ENCODE results near the gene TICRR. TPM values are rescaled to one million over a fixed set of nuclear protein-coding genes. Genes with fewer than 3 reads are reported as not detected.

TICRR gene
- total and polyA plus RNA-seq, 4 donors, result under 0.01 to 7.3 (median 0.15) TPM

DNA sequence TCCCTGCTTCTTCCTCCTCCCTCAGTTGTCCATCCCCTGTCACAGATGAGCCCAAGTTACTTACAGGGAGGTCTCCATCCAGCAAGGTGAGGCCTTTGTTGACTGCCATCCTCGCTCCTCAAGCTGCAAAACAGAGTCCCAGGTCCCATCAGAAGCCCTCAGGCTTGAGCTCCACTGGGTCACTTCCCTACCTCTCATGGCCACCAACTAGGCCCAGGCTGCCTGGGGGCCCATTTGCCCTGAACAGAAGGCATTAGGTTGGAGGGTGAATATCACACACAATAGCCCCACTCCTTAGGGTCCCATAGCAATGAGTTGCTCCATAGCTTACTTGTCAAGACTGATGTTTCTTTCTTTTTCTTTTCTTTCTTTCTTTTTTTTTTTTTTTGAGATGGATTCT lies 102.1 kb downstream of the TICRR start:
- Histone ChIP-seq H3K36me3 (ENCODE audit: control insufficient read depth in 4 of 4, insufficient read depth in 3 of 4, low read depth in 1 of 4, low read length in 3 of 4) (no peaks in the 10 kb centered on the region), H3K27ac (ENCODE audit: low read depth in 1 of 2, low read length in 2 of 2) (no peak overlapping the region), H3K4me1 (ENCODE audit: control insufficient read depth in 4 of 4, insufficient read depth in 4 of 4, low read length in 3 of 4) (peaks cover 4 to 56% (median 46%) of the 10 kb centered on the region in 4 donors), H3K4me3 (ENCODE audit: low read depth in 1 of 3, low read length in 3 of 3) (no peak overlapping the region), H3K27me3 (ENCODE audit: control insufficient read depth in 4 of 4, insufficient read depth in 4 of 4, low read length in 3 of 4) (no peaks in the 10 kb centered on the region), H3K9me3 (ENCODE audit: control insufficient read depth in 4 of 4, low read length in 3 of 4) (no peaks in the 10 kb centered on the region), H3K9ac (ENCODE audit: low read depth in 1 of 2, low read length in 2 of 2) (no peak overlapping the region)
- no peak for DNase-seq (ENCODE audit: low spot score)
- WGBS, result 98% methylated on average over 1 of the region's 1 CpG
- TF ChIP-seq, protein P1, sequence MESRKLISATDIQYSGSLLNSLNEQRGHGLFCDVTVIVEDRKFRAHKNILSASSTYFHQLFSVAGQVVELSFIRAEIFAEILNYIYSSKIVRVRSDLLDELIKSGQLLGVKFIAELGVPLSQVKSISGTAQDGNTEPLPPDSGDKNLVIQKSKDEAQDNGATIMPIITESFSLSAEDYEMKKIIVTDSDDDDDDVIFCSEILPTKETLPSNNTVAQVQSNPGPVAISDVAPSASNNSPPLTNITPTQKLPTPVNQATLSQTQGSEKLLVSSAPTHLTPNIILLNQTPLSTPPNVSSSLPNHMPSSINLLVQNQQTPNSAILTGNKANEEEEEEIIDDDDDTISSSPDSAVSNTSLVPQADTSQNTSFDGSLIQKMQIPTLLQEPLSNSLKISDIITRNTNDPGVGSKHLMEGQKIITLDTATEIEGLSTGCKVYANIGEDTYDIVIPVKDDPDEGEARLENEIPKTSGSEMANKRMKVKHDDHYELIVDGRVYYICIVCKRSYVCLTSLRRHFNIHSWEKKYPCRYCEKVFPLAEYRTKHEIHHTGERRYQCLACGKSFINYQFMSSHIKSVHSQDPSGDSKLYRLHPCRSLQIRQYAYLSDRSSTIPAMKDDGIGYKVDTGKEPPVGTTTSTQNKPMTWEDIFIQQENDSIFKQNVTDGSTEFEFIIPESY (IDR thresholded peaks at IDR 0.05), result no peak
- no peak for TF ChIP-seq TAF1 (conservative IDR thresholded peaks at IDR 0.05)
- TF ChIP-seq FOXA1 (IDR thresholded peaks at IDR 0.05), result no peak
- no peak for TF ChIP-seq GABPA (IDR thresholded peaks at IDR 0.05 in 1 of 2, conservative IDR thresholded peaks at IDR 0.05 in 1 of 2)
- TF ChIP-seq YY1 (IDR thresholded peaks at IDR 0.05), result no peak
- no peak for TF ChIP-seq NR2F2 (IDR thresholded peaks at IDR 0.05)
- no peak for TF ChIP-seq EGR1 (IDR thresholded peaks at IDR 0.05; ENCODE audit: low read depth in 2 of 2)
- no peak for TF ChIP-seq FOXA2 (IDR thresholded peaks at IDR 0.05)
- TF ChIP-seq, protein P2, sequence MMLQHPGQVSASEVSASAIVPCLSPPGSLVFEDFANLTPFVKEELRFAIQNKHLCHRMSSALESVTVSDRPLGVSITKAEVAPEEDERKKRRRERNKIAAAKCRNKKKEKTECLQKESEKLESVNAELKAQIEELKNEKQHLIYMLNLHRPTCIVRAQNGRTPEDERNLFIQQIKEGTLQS (IDR thresholded peaks at IDR 0.05), result no peak
- TF ChIP-seq, protein P3, sequence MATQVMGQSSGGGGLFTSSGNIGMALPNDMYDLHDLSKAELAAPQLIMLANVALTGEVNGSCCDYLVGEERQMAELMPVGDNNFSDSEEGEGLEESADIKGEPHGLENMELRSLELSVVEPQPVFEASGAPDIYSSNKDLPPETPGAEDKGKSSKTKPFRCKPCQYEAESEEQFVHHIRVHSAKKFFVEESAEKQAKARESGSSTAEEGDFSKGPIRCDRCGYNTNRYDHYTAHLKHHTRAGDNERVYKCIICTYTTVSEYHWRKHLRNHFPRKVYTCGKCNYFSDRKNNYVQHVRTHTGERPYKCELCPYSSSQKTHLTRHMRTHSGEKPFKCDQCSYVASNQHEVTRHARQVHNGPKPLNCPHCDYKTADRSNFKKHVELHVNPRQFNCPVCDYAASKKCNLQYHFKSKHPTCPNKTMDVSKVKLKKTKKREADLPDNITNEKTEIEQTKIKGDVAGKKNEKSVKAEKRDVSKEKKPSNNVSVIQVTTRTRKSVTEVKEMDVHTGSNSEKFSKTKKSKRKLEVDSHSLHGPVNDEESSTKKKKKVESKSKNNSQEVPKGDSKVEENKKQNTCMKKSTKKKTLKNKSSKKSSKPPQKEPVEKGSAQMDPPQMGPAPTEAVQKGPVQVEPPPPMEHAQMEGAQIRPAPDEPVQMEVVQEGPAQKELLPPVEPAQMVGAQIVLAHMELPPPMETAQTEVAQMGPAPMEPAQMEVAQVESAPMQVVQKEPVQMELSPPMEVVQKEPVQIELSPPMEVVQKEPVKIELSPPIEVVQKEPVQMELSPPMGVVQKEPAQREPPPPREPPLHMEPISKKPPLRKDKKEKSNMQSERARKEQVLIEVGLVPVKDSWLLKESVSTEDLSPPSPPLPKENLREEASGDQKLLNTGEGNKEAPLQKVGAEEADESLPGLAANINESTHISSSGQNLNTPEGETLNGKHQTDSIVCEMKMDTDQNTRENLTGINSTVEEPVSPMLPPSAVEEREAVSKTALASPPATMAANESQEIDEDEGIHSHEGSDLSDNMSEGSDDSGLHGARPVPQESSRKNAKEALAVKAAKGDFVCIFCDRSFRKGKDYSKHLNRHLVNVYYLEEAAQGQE (IDR thresholded peaks at IDR 0.05), result no peak
- TF ChIP-seq SP1 (IDR thresholded peaks at IDR 0.05), result no peak
- no peak for TF ChIP-seq HNF4A (conservative IDR thresholded peaks at IDR 0.05)
- no peak for TF ChIP-seq RAD21 (IDR thresholded peaks at IDR 0.05)
- TF ChIP-seq, protein P4, sequence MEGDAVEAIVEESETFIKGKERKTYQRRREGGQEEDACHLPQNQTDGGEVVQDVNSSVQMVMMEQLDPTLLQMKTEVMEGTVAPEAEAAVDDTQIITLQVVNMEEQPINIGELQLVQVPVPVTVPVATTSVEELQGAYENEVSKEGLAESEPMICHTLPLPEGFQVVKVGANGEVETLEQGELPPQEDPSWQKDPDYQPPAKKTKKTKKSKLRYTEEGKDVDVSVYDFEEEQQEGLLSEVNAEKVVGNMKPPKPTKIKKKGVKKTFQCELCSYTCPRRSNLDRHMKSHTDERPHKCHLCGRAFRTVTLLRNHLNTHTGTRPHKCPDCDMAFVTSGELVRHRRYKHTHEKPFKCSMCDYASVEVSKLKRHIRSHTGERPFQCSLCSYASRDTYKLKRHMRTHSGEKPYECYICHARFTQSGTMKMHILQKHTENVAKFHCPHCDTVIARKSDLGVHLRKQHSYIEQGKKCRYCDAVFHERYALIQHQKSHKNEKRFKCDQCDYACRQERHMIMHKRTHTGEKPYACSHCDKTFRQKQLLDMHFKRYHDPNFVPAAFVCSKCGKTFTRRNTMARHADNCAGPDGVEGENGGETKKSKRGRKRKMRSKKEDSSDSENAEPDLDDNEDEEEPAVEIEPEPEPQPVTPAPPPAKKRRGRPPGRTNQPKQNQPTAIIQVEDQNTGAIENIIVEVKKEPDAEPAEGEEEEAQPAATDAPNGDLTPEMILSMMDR (IDR thresholded peaks at IDR 0.05; ENCODE audit: low read depth, low read length, missing input control), result no peak
- TF ChIP-seq RXRA (IDR thresholded peaks at IDR 0.05), result no peak
- TF ChIP-seq, protein P5, sequence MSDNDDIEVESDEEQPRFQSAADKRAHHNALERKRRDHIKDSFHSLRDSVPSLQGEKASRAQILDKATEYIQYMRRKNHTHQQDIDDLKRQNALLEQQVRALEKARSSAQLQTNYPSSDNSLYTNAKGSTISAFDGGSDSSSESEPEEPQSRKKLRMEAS (IDR thresholded peaks at IDR 0.05), result no peak

Other genes starting within 250 kb of the TICRR start
- gene POLG, start 240.6 kb upstream of the TICRR start, total RNA-seq, result 10 to 100 TPM; 41.9 to 53.1 TPM
- 10 to 100 TPM; 15.2 to 20.9 TPM for gene POLG, start 240.6 kb upstream of the TICRR start, polyA plus RNA-seq
- under 1 TPM; 0.08 to 0.19 TPM for gene RHCG, start 78.9 kb upstream of the TICRR start, total RNA-seq
- gene RHCG, start 78.9 kb upstream of the TICRR start, polyA plus RNA-seq, result under 1 TPM; 0.14 to 0.15 TPM
- gene KIF7, start 80.0 kb downstream of the TICRR start, total RNA-seq, result 1 to 10 TPM; 1.0 to 1.3 TPM
- gene KIF7, start 80.0 kb downstream of the TICRR start, polyA plus RNA-seq, result under 1 TPM; 0.04 to 0.44 TPM
- 10 to 100 TPM; 10.8 to 46.0 TPM for gene PLIN1, start 103.9 kb downstream of the TICRR start, total RNA-seq
- gene PLIN1, start 103.9 kb downstream of the TICRR start, polyA plus RNA-seq, result 10 to 100 TPM; 10.2 to 15.8 TPM
- gene PEX11A, start 115.3 kb downstream of the TICRR start, total RNA-seq, result 10 to 100 TPM in 1 of 2 donors, 1 to 10 TPM in 1; 6.6 to 47.9 TPM
- gene PEX11A, start 115.3 kb downstream of the TICRR start, polyA plus RNA-seq, result 10 to 100 TPM; 17.3 to 31.3 TPM
- gene WDR93, start 115.3 kb downstream of the TICRR start, total RNA-seq, result under 1 TPM in 1 of 2 donors, not detected in 1; 0.08 TPM
- under 1 TPM in 1 of 2 donors, not detected in 1; 0.08 TPM for gene WDR93, start 115.3 kb downstream of the TICRR start, polyA plus RNA-seq
- gene MESP1, start 175.8 kb downstream of the TICRR start, total RNA-seq, result under 1 TPM; 0.14 to 0.50 TPM
- 1 to 10 TPM; 1.2 to 1.8 TPM for gene MESP1, start 175.8 kb downstream of the TICRR start, polyA plus RNA-seq
- not detected for gene MESP2, start 200.9 kb downstream of the TICRR start, total RNA-seq
- gene MESP2, start 200.9 kb downstream of the TICRR start, polyA plus RNA-seq, result under 1 TPM in 1 of 2 donors, not detected in 1; 0.03 TPM
- gene ANPEP, start 239.4 kb downstream of the TICRR start, total RNA-seq, result 100 to 1,000 TPM in 1 of 2 donors, 10 to 100 TPM in 1; 88.8 to 182 TPM
- gene ANPEP, start 239.4 kb downstream of the TICRR start, polyA plus RNA-seq, result 100 to 1,000 TPM; 150 to 227 TPM

All from liver (tissue), 9 donors.